ENCODE data around the gene FGF12. TPM values are rescaled to one million over a fixed set of nuclear protein-coding genes. Genes with fewer than 3 reads are reported as not detected.
A peak's percentile ranks its signal among the peaks of the same experiment; 100 is the strongest.

The FGF12 gene
- total and polyA plus RNA-seq, 2 of the 13 experiments (the other 11 are each of a cell fraction or from before 2014, with no cell fraction given) = 0.07 TPM; not detected in 1

- in situ Hi-C loops (cut with HindIII; ENCODE audit: extremely low pct_ligation_motif_present, low pct_unique_long_range_greater_than_20kb) = no loop called here
- Histone ChIP-seq H3K4me2 (ENCODE audit: low read depth, low read length) (no peak overlapping the region), H3K27me3 (ENCODE audit: control insufficient read depth in 1 of 2, insufficient read depth in 2 of 2, low read length in 2 of 2) (no peaks in the 10 kb centered on the region), H3K9me3 (ENCODE audit: low read length) (no peaks in the 10 kb centered on the region), H4K20me1 (ENCODE audit: insufficient read depth, low read length) (no peaks in the 10 kb centered on the region), H2AFZ (ENCODE audit: low read length) (no peak overlapping the region), H3K4me1 (ENCODE audit: insufficient read depth, low read length) (no peaks in the 10 kb centered on the region), H3K9ac (ENCODE audit: insufficient read depth, low read depth, low read length) (no peak overlapping the region), H3K36me3 (replicated peaks in 1 of 2; ENCODE audit: control insufficient read depth in 1 of 2, insufficient read depth in 2 of 2, low read length in 2 of 2) (no peaks in the 10 kb centered on the region), H3K27ac (ENCODE audit: extremely low read length, insufficient read depth, low read length) (no peak overlapping the region), H3K4me3 (replicated peaks in 1 of 3; ENCODE audit: insufficient read depth in 1 of 3, low read depth in 2 of 3, low read length in 3 of 3) (no peak overlapping the region), H3K79me2 (ENCODE audit: insufficient read depth, low read length) (no peaks in the 10 kb centered on the region)
- 0% methylated on average over 1 of the region's 2 CpGs for WGBS (ENCODE audit: low lambda C conversion rate)
- no TSS peak for BruUV-seq (replicated peaks)
- TF ChIP-seq ZNF235 (CRISPR knock-in tag; IDR thresholded peaks at IDR 0.05; ENCODE audit: borderline replicate concordance) (no peak), SNAPC5 (CRISPR knock-in tag; IDR thresholded peaks at IDR 0.05; ENCODE audit: borderline replicate concordance) (no peak)
- ATAC-seq (no peak; the same call in 2 of the 3 replicates), FAIRE-seq (no peak), DNase-seq (ENCODE audit: low spot score) (peak; percentile 1)
- POLR2A ChIA-PET = no interaction called here
- intact Hi-C loops (cut with micrococcal nuclease; ENCODE audit: unreplicated experiment) = no loop called here
- CTCF ChIA-PET (ENCODE audit: low intra/inter-chr PET ratio, low total read pairs) = no interaction called here
Measured at GRCh38 chr3:192284443-192285072, 442.8 kb downstream of the FGF12 start.

DNA sequence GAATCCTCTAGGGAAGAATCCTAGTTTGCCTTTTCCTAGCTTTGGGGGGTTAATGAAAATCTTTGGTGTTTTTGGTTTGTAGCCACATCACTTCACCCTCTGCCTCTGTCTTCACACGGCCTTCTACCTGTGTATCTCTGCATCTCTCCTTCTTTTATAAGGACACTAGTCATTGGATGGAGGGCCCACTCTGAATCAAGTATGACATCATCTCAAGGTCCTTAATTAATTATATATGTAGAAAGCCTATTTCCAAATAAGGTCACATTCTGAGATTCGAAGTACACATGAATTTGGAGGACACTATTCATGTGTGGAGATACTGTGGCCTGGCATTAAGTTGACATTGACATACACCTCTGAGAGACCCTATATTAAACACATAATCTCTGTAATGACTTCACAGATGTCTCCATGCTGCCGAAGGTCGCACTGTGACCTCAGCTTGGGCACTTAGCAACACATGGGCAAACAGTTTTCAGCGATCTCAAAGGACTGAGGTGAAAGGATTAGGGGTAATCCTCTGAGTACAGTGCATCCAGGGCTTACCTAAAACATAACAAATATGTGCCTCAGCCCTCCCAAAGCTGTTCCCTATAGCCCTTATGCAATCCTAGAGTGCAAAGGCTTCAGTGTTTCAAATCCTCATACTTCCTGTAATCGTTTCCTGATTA lies 446.0 kb downstream of the FGF12 start:
- no TSS peak for BruUV-seq (replicated peaks)
- ChIA-PET POLR2A (no interaction called here), CTCF (ENCODE audit: low intra/inter-chr PET ratio, low total read pairs) (no interaction called here)
- Histone ChIP-seq H3K27ac (ENCODE audit: extremely low read length, insufficient read depth, low read length) (no peak overlapping the region), H3K4me2 (ENCODE audit: low read depth, low read length) (no peak overlapping the region), H3K36me3 (replicated peaks in 1 of 2; ENCODE audit: control insufficient read depth in 1 of 2, insufficient read depth in 2 of 2, low read length in 2 of 2) (no peaks in the 10 kb centered on the region), H3K4me1 (ENCODE audit: insufficient read depth, low read length) (no peaks in the 10 kb centered on the region), H3K9me3 (ENCODE audit: low read length) (no peaks in the 10 kb centered on the region), H3K9ac (ENCODE audit: insufficient read depth, low read depth, low read length) (no peak overlapping the region), H3K4me3 (replicated peaks in 1 of 3; ENCODE audit: insufficient read depth in 1 of 3, low read depth in 2 of 3, low read length in 3 of 3) (no peak overlapping the region), H3K79me2 (ENCODE audit: insufficient read depth, low read length) (no peaks in the 10 kb centered on the region), H4K20me1 (ENCODE audit: insufficient read depth, low read length) (no peaks in the 10 kb centered on the region), H2AFZ (ENCODE audit: low read length) (no peak overlapping the region), H3K27me3 (ENCODE audit: control insufficient read depth in 1 of 2, insufficient read depth in 2 of 2, low read length in 2 of 2) (no peaks in the 10 kb centered on the region)
- peak; percentile 69 for TF ChIP-seq ATF7 (IDR thresholded peaks at IDR 0.05)
- no peak for TF ChIP-seq ATF7 (CRISPR knock-in tag; IDR thresholded peaks at IDR 0.05)
- TF ChIP-seq ZFP37 (CRISPR knock-in tag; IDR thresholded peaks at IDR 0.05; ENCODE audit: borderline replicate concordance) = no peak
- DNase-seq (ENCODE audit: low spot score) = no peak
- no peak for ATAC-seq
- 0% methylated on average over 6 of the region's 6 CpGs for WGBS (ENCODE audit: low lambda C conversion rate)
- intact Hi-C loops (cut with micrococcal nuclease; ENCODE audit: unreplicated experiment) = no loop called here
- no peak for FAIRE-seq
- in situ Hi-C loops (cut with HindIII; ENCODE audit: extremely low pct_ligation_motif_present, low pct_unique_long_range_greater_than_20kb) = no loop called here

Data from HepG2 (cell line).